H1 (cell line): ENCODE results near the gene GSTM3. TPM values are rescaled to one million over a fixed set of nuclear protein-coding genes. Genes with fewer than 3 reads are reported as not detected.

Experiments
- CTCF ChIA-PET: fragments of 300-600 bp; sonication (Branson Sonifier 250); formaldehyde crosslinking; loops from one replicate; lab custom pipeline; 2021; ENCODE audit not compliant: partially characterized antibody; lab: Charles Lee
- POLR2A ChIA-PET: fragments of 300-600 bp; sonication (Branson Sonifier 250); formaldehyde crosslinking; loops from one replicate; lab custom pipeline; 2021; ENCODE audit warnings: inconsistent platforms; ENCODE audit not compliant: partially characterized antibody; lab: Charles Lee
- DNase-seq, 2 experiments: peaks; one replicate each; pipeline versions ENCODE4 v3.0.0 to v3.0.0-alpha.2; 2010 to 2022; ENCODE audit warnings: low spot score in 2 of 2, low read depth in 1 of 2, mixed read lengths in 1 of 2
- FAIRE-seq: peaks from 2 replicates; lab custom pipeline; 2011; peaks lifted over from hg19 to GRCh38; lab: Jason Lieb, UNC
- H2AFZ ChIP-seq: 2 replicates; pipeline ENCODE4 v1.8.1; 2012; ENCODE audit warnings: low read length, inconsistent platforms
- H2AK5ac ChIP-seq: 2 replicates; pipeline ENCODE4 v1.6.1; 2013; ENCODE audit warnings: low read depth, low read length
- H2BK120ac ChIP-seq: replicated peaks from 2 replicates; pipeline ENCODE3; 2013; ENCODE audit warnings: low read depth, low read length, inconsistent platforms
- H2BK12ac ChIP-seq: 2 replicates; pipeline ENCODE4 v1.6.1; 2013; ENCODE audit warnings: low read depth, low read length
- H2BK15ac ChIP-seq: 2 replicates; pipeline ENCODE4 v1.6.1; 2013; ENCODE audit warnings: low read length
- H2BK20ac ChIP-seq: 2 replicates; pipeline ENCODE4 v1.6.1; 2013; ENCODE audit warnings: low read length
- H2BK5ac ChIP-seq: 2 replicates; pipeline ENCODE4 v1.6.1; 2013; ENCODE audit warnings: low read depth, low read length
- H3K14ac ChIP-seq: 2 replicates; pipeline ENCODE4 v1.6.1; 2013; ENCODE audit warnings: inconsistent platforms; ENCODE audit not compliant: insufficient read length
- H3K18ac ChIP-seq: 2 replicates; pipeline ENCODE4 v1.6.1; 2013; ENCODE audit warnings: low read length; ENCODE audit errors: extremely low read depth
- H3K23ac ChIP-seq: 2 replicates; pipeline ENCODE4 v1.6.1; 2013; ENCODE audit warnings: inconsistent platforms; ENCODE audit not compliant: insufficient read length
- H3K23me2 ChIP-seq: 2 replicates; pipeline ENCODE4 v1.6.1; 2013; ENCODE audit warnings: low read depth, low read length
- H3K27ac ChIP-seq: 2 replicates; pipeline ENCODE4 v1.6.1; 2011; ENCODE audit warnings: low read depth, low read length, inconsistent platforms
- H3K27me3 ChIP-seq, 4 experiments: replicated peaks in 1 of 4; 1 replicate in 1 of 4; 2 replicates in 3 of 4; pipeline versions ENCODE4 v1.6.1 to v1.8.1; 2011 to 2013; ENCODE audit warnings: low read length in 3 of 4, mild to moderate bottlenecking in 3 of 4, inconsistent platforms in 2 of 4, mixed read lengths in 2 of 4, moderate library complexity in 1 of 4; ENCODE audit not compliant: control insufficient read depth in 3 of 4, insufficient read depth in 3 of 4; ENCODE audit errors: extremely low read depth in 1 of 4
- H3K36me3 ChIP-seq, 4 experiments: 2 replicates each; pipeline versions ENCODE4 v1.6.1 to v1.8.1; 2011 to 2013; ENCODE audit warnings: mild to moderate bottlenecking in 4 of 4, low read length in 3 of 4, moderate library complexity in 2 of 4, control low read depth in 1 of 4, inconsistent platforms in 1 of 4; ENCODE audit not compliant: insufficient read depth in 4 of 4, control insufficient read depth in 2 of 4
- H3K4ac ChIP-seq: replicated peaks from 2 replicates; pipeline ENCODE3; 2013; ENCODE audit warnings: low read length, low read depth, mixed read lengths, inconsistent platforms; ENCODE audit not compliant: insufficient read length
- H3K4me1 ChIP-seq, 4 experiments: replicated peaks in 1 of 4; 1 replicate in 1 of 4; 2 replicates in 3 of 4; pipeline versions ENCODE4 v1.6.1 to v1.8.1; 2011 to 2013; ENCODE audit warnings: low read length in 3 of 4, inconsistent platforms in 2 of 4, mixed read lengths in 1 of 4; ENCODE audit not compliant: insufficient read depth in 4 of 4, control insufficient read depth in 3 of 4
- H3K4me2 ChIP-seq, 2 experiments: 2 replicates each; pipeline versions ENCODE4 v1.6.1 to v1.8.1; 2011 to 2013; ENCODE audit warnings: low read depth in 2 of 2, low read length in 2 of 2, control low read depth in 1 of 2, inconsistent platforms in 1 of 2, mild to moderate bottlenecking in 1 of 2; ENCODE audit not compliant: insufficient read depth in 1 of 2
- H3K4me3 ChIP-seq, 4 experiments: fragments of 200-600, 300-600 bp in 1 of 4; sonication (generic), shearing (Covaris generic), sonication (Bioruptor Twin) in 1 of 4; 2 replicates each; pipeline versions ENCODE4 v1.5.1 to v1.8.1; 2011 to 2016; ENCODE audit warnings: low read length in 4 of 4, low read depth in 3 of 4, control low read depth in 2 of 4, inconsistent platforms in 2 of 4, mild to moderate bottlenecking in 2 of 4, mixed read lengths in 1 of 4, moderate library complexity in 1 of 4; ENCODE audit not compliant: insufficient read depth in 2 of 4; ENCODE audit errors: extremely low read depth in 1 of 4
- H3K56ac ChIP-seq: replicated peaks from 2 replicates; pipeline ENCODE3; 2013; ENCODE audit warnings: low read depth, mild to moderate bottlenecking, mixed read lengths, low read length, inconsistent platforms; ENCODE audit not compliant: insufficient read length
- H3K79me1 ChIP-seq: 2 replicates; pipeline ENCODE4 v1.6.1; 2013; ENCODE audit warnings: low read depth, low read length, control low read depth
- H3K79me2 ChIP-seq, 2 experiments: 2 replicates each; pipeline versions ENCODE4 v1.6.1 to v1.8.1; 2012 to 2013; ENCODE audit warnings: low read length in 2 of 2, mild to moderate bottlenecking in 2 of 2, inconsistent platforms in 1 of 2; ENCODE audit not compliant: insufficient read depth in 2 of 2, control insufficient read depth in 1 of 2
- H3K9ac ChIP-seq, 4 experiments: replicated peaks in 1 of 4; 1 replicate in 1 of 4; 2 replicates in 3 of 4; pipeline versions ENCODE4 v1.6.1 to v1.8.1; 2011 to 2013; ENCODE audit warnings: low read depth in 3 of 4, low read length in 3 of 4, control low read depth in 2 of 4, mild to moderate bottlenecking in 2 of 4, moderate library complexity in 2 of 4, inconsistent platforms in 1 of 4; ENCODE audit errors: extremely low read depth in 1 of 4
- H3K9me3 ChIP-seq, 2 experiments: 2 replicates each; pipeline versions ENCODE4 v1.6.1 to v1.8.1; 2012 to 2013; ENCODE audit warnings: mild to moderate bottlenecking in 2 of 2, moderate library complexity in 2 of 2, control low read depth in 1 of 2, inconsistent platforms in 1 of 2, low read depth in 1 of 2, low read length in 1 of 2, mixed read lengths in 1 of 2; ENCODE audit not compliant: insufficient read depth in 2 of 2
- H4K20me1 ChIP-seq, 2 experiments: replicated peaks in 1 of 2; 2 replicates each; pipeline versions ENCODE3 to v1.8.1; 2011 to 2013; ENCODE audit warnings: inconsistent platforms in 2 of 2, low read length in 2 of 2, mild to moderate bottlenecking in 1 of 2; ENCODE audit not compliant: insufficient read depth in 2 of 2, control insufficient read depth in 1 of 2
- H4K5ac ChIP-seq: 2 replicates; pipeline ENCODE4 v1.6.1; 2013; ENCODE audit warnings: low read length, low read depth, mixed read lengths, inconsistent platforms; ENCODE audit not compliant: insufficient read length
- H4K8ac ChIP-seq: 2 replicates; pipeline ENCODE4 v1.8.0; 2013; ENCODE audit warnings: mild to moderate bottlenecking, moderate library complexity, low read length, inconsistent platforms; ENCODE audit not compliant: insufficient read depth; ENCODE audit errors: extremely low read depth
- H4K91ac ChIP-seq: replicated peaks from 2 replicates; pipeline ENCODE3; 2013; ENCODE audit warnings: low read length, mixed read lengths, inconsistent platforms; ENCODE audit not compliant: insufficient read length
- CBX8 ChIP-seq: fragments of 300-800, 300-1000 bp; sonication (generic); IDR thresholded peaks from 2 replicates; pipeline ENCODE4 v1.7.1; 2016; ENCODE audit warnings: low read depth, low read length, borderline replicate concordance
- HDAC2 ChIP-seq, 2 experiments: fragments of 300-600 bp in 1 of 2; sonication (generic) in 1 of 2; IDR thresholded peaks; 2 replicates each; pipeline ENCODE4 v1.6.1; 2011 to 2012; ENCODE audit warnings: low read depth in 2 of 2, low read length in 2 of 2, mild to moderate bottlenecking in 2 of 2, moderate library complexity in 2 of 2, borderline replicate concordance in 1 of 2, inconsistent platforms in 1 of 2
- HDAC6 ChIP-seq: IDR thresholded peaks from one replicate; pipeline ENCODE4 v1.7.1; 2012; ENCODE audit warnings: low read depth, mild to moderate bottlenecking, inconsistent platforms, low read length, moderate library complexity
- RAD21 ChIP-seq, 2 experiments: IDR thresholded peaks in 1 of 2; conservative IDR thresholded peaks in 1 of 2; 2 replicates each; pipeline ENCODE4 v1.6.1; 2011; ENCODE audit warnings: low read depth in 2 of 2, low read length in 2 of 2, improper control_type of control experiment in 1 of 2, inconsistent platforms in 1 of 2, mild to moderate bottlenecking in 1 of 2, moderate library complexity in 1 of 2
- SP2 ChIP-seq: IDR thresholded peaks from 2 replicates; pipeline ENCODE4 v1.6.1; 2012; ENCODE audit warnings: mild to moderate bottlenecking, low read length, inconsistent platforms
- SP4 ChIP-seq: IDR thresholded peaks from 2 replicates; pipeline ENCODE4 v1.6.1; 2012; ENCODE audit warnings: low read length, inconsistent platforms
- TCF12 ChIP-seq: IDR thresholded peaks from 2 replicates; pipeline ENCODE4 v1.6.1; 2011; ENCODE audit warnings: low read depth, mild to moderate bottlenecking, low read length
- WGBS, 2 experiments: shearing (Covaris generic) in 1 of 2; methylation state at CpG; one replicate each; pipeline versions ENCODE4 v1.1.6 to v1.1.7; 2013 to 2015; ENCODE audit warnings: low lambda C conversion rate in 2 of 2, mixed read lengths in 2 of 2, inconsistent platforms in 1 of 2, low coverage in 1 of 2, missing lambda C conversion rate in 1 of 2; ENCODE audit not compliant: insufficient replicate concordance in 2 of 2, insufficient coverage in 1 of 2, insufficient read length in 1 of 2; ENCODE audit errors: extremely low coverage in 1 of 2, missing lambda C conversion rate in 1 of 2; 5-methylcytosine and 5-hydroxymethylcytosine counted together
- polyA plus RNA-seq, 7 experiments: library from polyadenylated mRNA; depleted of rRNA in 3 of 7; stranded (reverse) in 5 of 7; unstranded in 2 of 7; fragments of >200 nt in 5 of 7; fragments of 200-250 nt in 2 of 7; gene quantifications; 1 replicate in 5 of 7; 2 replicates in 1 of 7; 4 replicates in 1 of 7; pipeline versions ENCODE4 v1.2.1 to v1.2.3, GENCODE V29; 2011 to 2013; ENCODE audit warnings: missing spikeins in 2 of 7, mixed read lengths in 2 of 7
- total RNA-seq: library from RNA; stranded (reverse); fragmentation: NEBNext Ultra II Directional; extraction: Animal tissue kit (Norgen Biotek cat#: 25700); gene quantifications from 2 replicates; pipeline ENCODE4 v1.2.1, GENCODE V29; 2021
- TF ChIP-seq, protein P1 (sequence below): IDR thresholded peaks from 2 replicates; pipeline ENCODE4 v1.6.1; 2011; ENCODE audit warnings: low read length, improper control_type of control experiment

Gene GSTM3
- total and polyA plus RNA-seq, 2 of the 8 experiments (the other 6 are each of a cell fraction or from before 2014, with no cell fraction given), result 2.2 to 5.1 TPM

DNA sequence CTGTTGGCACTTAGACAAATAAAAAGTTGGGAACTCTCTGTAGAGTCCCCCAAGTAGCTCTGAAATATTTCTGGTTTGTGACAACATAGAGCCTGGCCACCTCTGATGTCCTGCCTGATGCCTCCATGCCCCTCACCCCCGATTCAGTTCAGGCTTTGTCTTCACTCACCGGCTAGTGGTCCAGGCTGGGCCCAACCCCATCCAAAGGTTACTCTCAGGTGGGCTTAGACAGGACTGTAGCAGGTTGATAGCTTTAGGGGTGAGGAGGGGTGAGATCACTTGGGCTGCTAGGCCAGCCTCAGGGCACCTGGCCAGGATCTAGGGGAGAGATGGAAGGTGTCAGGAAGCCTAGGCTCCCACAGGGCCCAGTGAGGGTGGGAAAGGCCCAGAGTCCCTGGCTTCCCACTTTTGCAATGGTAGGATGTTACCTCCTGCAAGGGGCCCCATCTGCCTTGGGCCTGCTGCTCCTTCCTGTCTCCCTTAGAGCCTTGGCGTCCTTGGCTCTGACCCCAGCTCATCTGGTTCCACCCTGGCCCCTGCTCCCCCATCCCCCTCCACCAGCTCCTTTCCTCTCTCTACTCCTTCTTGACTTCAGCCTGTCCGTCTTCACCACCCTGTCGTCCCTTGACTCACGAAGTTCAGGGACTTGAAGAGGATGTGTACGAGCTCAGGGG, 16.1 kb upstream of the GSTM3 start:
- no peak overlapping the region for H3K18ac ChIP-seq
- H3K4me2 ChIP-seq, result no peak overlapping the region
- no peaks in the 10 kb centered on the region for H3K23me2 ChIP-seq
- no peak overlapping the region for H3K4ac ChIP-seq
- H3K36me3 ChIP-seq, result no peaks in the 10 kb centered on the region
- H4K20me1 ChIP-seq, result no peaks in the 10 kb centered on the region
- FAIRE-seq (no peak), DNase-seq (peak in 1 of 2 experiments; percentile 32)
- 86% methylated on average over 6 of the region's 7 CpGs; no CpG with 5 or more reads in 1 of the 2 experiments for WGBS, 2 experiments
- no peaks in the 10 kb centered on the region for H3K4me1 ChIP-seq
- no peak overlapping the region for H2BK12ac ChIP-seq
- CTCF ChIA-PET, result interaction anchor here (0.6 to 1.9 kb wide), 6 partner anchors 8 to 117 kb away, joined by 3 to 8 read pairs (median 3); no protein-coding TSS in a partner anchor
- H3K9ac ChIP-seq, result no peak overlapping the region
- H3K23ac ChIP-seq, result no peak overlapping the region
- no peaks in the 10 kb centered on the region for H3K9me3 ChIP-seq
- no peaks in the 10 kb centered on the region for H3K27me3 ChIP-seq
- no peaks in the 10 kb centered on the region for H3K79me1 ChIP-seq
- no peak overlapping the region for H4K8ac ChIP-seq
- H2BK120ac ChIP-seq, result no peak overlapping the region
- H2BK15ac ChIP-seq, result no peak overlapping the region
- H3K14ac ChIP-seq, result no peak overlapping the region
- H4K91ac ChIP-seq, result no peak overlapping the region
- H3K4me3 ChIP-seq, result no peak overlapping the region
- H2AFZ ChIP-seq, result no peak overlapping the region
- no peak overlapping the region for H3K56ac ChIP-seq
- H2BK5ac ChIP-seq, result no peak overlapping the region
- H3K79me2 ChIP-seq, result no peaks in the 10 kb centered on the region
- H2BK20ac ChIP-seq, result no peak overlapping the region
- POLR2A ChIA-PET, result interaction anchor here (1.4 kb wide), 1 partner anchor 209 kb away, joined by 3 read pairs; the partner anchor contains the start of gene GNAI3
- no peak overlapping the region for H3K27ac ChIP-seq
- H4K5ac ChIP-seq, result no peak overlapping the region
- H2AK5ac ChIP-seq, result no peak overlapping the region
- TF ChIP-seq SP4, result no peak
- no peak for TF ChIP-seq HDAC6
- no peak for TF ChIP-seq TCF12
- no peak for TF ChIP-seq HDAC2 (IDR thresholded peaks at IDR 0.05; ENCODE audit: borderline replicate concordance in 1 of 2, low read depth in 2 of 2, low read length in 2 of 2)
- TF ChIP-seq RAD21 (IDR thresholded peaks at IDR 0.05 in 1 of 2, conservative IDR thresholded peaks at IDR 0.05 in 1 of 2; ENCODE audit: low read depth in 2 of 2, low read length in 2 of 2), result no peak
- TF ChIP-seq CBX8, result no peak
- no peak for TF ChIP-seq SP2
- TF ChIP-seq, protein P1, sequence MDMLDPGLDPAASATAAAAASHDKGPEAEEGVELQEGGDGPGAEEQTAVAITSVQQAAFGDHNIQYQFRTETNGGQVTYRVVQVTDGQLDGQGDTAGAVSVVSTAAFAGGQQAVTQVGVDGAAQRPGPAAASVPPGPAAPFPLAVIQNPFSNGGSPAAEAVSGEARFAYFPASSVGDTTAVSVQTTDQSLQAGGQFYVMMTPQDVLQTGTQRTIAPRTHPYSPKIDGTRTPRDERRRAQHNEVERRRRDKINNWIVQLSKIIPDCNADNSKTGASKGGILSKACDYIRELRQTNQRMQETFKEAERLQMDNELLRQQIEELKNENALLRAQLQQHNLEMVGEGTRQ, result no peak
